DND-41 (cell line): ENCODE data around the gene SNURF.

Experiments used
- ATAC-seq: fragments of 200-7000 bp; cut with Tn5 transposase; 3 replicates; pipeline ENCODE4 v1.9.1; 2021; ENCODE audit warnings: low read depth; ENCODE audit not compliant: insufficient read depth
- DNase-seq: peaks from one replicate; pipeline ENCODE4 v3.0.0-alpha.2; 2020
- H2AFZ ChIP-seq: 2 replicates; pipeline ENCODE4 v1.6.0; 2012; ENCODE audit warnings: low read depth, low read length
- H3K27ac ChIP-seq: 2 replicates; pipeline ENCODE4 v1.5.1; 2012; ENCODE audit warnings: low read length, inconsistent platforms
- H3K27me3 ChIP-seq: fragments of 200-600 bp; sonication (generic); 2 replicates; pipeline ENCODE4 v1.6.0; 2012; ENCODE audit warnings: low read length, mild to moderate bottlenecking, inconsistent platforms; ENCODE audit not compliant: insufficient read depth, poor library complexity
- H3K36me3 ChIP-seq: 2 replicates; pipeline ENCODE4 v1.5.1; 2012; ENCODE audit warnings: low read length, inconsistent platforms; ENCODE audit not compliant: insufficient read depth
- H3K4me1 ChIP-seq: 2 replicates; pipeline ENCODE4 v1.5.1; 2012; ENCODE audit warnings: mild to moderate bottlenecking, low read length; ENCODE audit not compliant: insufficient read depth
- H3K4me2 ChIP-seq: 2 replicates; pipeline ENCODE4 v1.6.0; 2012; ENCODE audit warnings: mild to moderate bottlenecking, moderate library complexity, low read length, inconsistent platforms; ENCODE audit not compliant: insufficient read depth
- H3K4me3 ChIP-seq, 2 experiments: fragments of 200-600 bp in 1 of 2; shearing (Covaris generic) in 1 of 2; 2 replicates each; pipeline ENCODE4 v1.5.1; 2012 to 2016; ENCODE audit warnings: inconsistent platforms in 2 of 2, low read length in 2 of 2, mild to moderate bottlenecking in 2 of 2, low read depth in 1 of 2, moderate library complexity in 1 of 2
- H3K79me2 ChIP-seq: 2 replicates; pipeline ENCODE4 v1.6.0; 2012; ENCODE audit warnings: low read length, inconsistent platforms; ENCODE audit not compliant: insufficient read depth
- H3K9ac ChIP-seq: 2 replicates; pipeline ENCODE4 v1.6.0; 2012; ENCODE audit warnings: low read depth, mild to moderate bottlenecking, inconsistent platforms, low read length, moderate library complexity
- H3K9me3 ChIP-seq: 2 replicates; pipeline ENCODE4 v1.5.1; 2012; ENCODE audit warnings: low read length, moderate library complexity, mild to moderate bottlenecking, inconsistent platforms; ENCODE audit not compliant: insufficient read depth, severe bottlenecking
- H4K20me1 ChIP-seq: 2 replicates; pipeline ENCODE4 v1.6.0; 2012; ENCODE audit warnings: low read length; ENCODE audit not compliant: insufficient read depth
- EZH2 ChIP-seq: IDR thresholded peaks from 3 replicates; pipeline ENCODE4 v1.6.1; 2012; ENCODE audit warnings: borderline replicate concordance, low read depth, mild to moderate bottlenecking, moderate library complexity, low read length, inconsistent platforms; ENCODE audit not compliant: severe bottlenecking
- TF ChIP-seq, protein P1 (sequence below): IDR thresholded peaks from 2 replicates; pipeline ENCODE4 v1.5.1; 2012; ENCODE audit warnings: borderline replicate concordance, low read length, moderate library complexity, mild to moderate bottlenecking; ENCODE audit not compliant: poor library complexity, severe bottlenecking; ENCODE audit errors: extremely low read depth

SNURF gene, protein sequence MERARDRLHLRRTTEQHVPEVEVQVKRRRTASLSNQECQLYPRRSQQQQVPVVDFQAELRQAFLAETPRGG

DNA sequence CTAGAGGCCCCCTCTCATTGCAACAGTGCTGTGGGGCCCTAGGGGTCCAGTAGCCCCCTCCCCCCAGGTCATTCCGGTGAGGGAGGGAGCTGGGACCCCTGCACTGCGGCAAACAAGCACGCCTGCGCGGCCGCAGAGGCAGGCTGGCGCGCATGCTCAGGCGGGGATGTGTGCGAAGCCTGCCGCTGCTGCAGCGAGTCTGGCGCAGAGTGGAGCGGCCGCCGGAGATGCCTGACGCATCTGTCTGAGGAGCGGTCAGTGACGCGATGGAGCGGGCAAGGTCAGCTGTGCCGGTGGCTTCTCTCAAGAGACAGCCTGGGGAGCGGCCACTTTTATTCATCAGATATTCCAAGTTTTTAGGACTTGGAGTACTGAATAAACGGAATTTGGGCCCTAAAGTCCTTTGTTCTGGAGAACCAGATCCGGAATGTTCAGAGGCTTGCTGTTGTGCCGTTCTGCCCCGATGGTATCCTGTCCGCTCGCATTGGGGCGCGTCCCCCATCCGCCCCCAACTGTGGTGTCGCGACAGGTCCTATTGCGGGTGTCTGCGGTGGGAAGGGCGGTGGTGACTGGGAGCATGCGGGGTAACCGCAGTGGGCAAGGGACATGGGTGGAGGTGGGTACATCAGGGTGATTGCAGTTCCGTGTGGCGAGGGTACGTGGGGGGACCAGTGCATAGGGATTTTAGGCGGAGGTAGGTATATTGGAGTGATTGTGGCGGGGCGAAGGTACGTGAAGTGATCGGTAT lies at the start of gene SNURF, which contains the start of gene SNRPN:
TSS of gene SNURF (plus strand) at position 205 of the 748 bp plus-strand sequence. CDS start at position 267, 62 bp downstream.
TSS of gene SNRPN (plus strand) at position 205 of the 748 bp plus-strand sequence. CDS start 19,467 bp downstream, outside the sequence.
- Histone ChIP-seq H3K4me2 (peak within 1 kb of the TSS; percentile 68), H4K20me1 (no peaks in the 10 kb centered on the region; the same call in 1 of the 2 replicates), H3K4me1 (peaks cover 24% of the 10 kb centered on the region), H3K27me3 (no peaks in the 10 kb centered on the region), H2AFZ (peak within 1 kb of the TSS; percentile 80), H3K9ac (peak within 1 kb of the TSS; percentile 81), H3K4me3 (peak within 1 kb of the TSS; percentile 82 to 94; a peak in 3 of 4 replicates), H3K9me3 (no peaks in the 10 kb centered on the region), H3K36me3 (no peaks in the 10 kb centered on the region; the same call in 1 of the 2 replicates), H3K27ac (peak within 1 kb of the TSS; percentile 97), H3K79me2 (peaks cover 48% of the 10 kb centered on the region)
- TF ChIP-seq, protein P1, sequence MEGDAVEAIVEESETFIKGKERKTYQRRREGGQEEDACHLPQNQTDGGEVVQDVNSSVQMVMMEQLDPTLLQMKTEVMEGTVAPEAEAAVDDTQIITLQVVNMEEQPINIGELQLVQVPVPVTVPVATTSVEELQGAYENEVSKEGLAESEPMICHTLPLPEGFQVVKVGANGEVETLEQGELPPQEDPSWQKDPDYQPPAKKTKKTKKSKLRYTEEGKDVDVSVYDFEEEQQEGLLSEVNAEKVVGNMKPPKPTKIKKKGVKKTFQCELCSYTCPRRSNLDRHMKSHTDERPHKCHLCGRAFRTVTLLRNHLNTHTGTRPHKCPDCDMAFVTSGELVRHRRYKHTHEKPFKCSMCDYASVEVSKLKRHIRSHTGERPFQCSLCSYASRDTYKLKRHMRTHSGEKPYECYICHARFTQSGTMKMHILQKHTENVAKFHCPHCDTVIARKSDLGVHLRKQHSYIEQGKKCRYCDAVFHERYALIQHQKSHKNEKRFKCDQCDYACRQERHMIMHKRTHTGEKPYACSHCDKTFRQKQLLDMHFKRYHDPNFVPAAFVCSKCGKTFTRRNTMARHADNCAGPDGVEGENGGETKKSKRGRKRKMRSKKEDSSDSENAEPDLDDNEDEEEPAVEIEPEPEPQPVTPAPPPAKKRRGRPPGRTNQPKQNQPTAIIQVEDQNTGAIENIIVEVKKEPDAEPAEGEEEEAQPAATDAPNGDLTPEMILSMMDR: no peak
- TF ChIP-seq EZH2: no peak
- DNase-seq (peak; percentile 72), ATAC-seq (peak; percentile 58)

DNA sequence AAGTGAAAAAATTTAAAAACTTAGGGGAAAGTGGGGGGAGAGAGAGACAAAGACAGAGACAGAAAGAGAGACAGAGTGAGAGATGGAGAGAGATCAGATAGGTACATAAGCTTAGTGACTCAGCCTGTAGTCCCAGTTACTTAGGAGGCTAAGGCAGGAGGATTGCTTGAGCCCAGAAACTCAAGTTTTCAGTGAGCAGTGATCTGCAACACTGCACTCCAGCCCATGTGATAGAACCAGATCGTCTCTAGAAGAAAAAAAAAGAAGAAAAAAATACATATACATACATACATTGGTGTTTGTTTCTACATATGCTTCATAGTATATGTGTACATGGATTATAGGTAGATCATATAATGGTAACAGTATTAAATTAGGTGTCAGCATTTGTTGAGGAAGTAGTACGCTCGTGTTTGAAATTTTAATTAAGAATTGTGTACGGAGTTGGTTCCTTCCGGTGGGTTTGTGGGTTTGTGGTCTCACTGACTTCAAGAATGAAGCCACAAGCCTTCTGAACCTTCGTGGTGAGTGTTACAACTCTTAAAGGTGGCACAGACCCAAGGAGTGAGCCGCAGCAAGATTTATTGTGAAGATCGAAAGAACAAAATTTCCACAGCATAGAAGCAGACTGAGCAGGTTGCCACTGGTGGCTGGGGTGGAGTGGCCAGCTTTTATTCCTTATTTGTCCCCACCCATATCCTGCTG lies 38.3 kb upstream of the SNURF start:
- Histone ChIP-seq H4K20me1 (0 out of 2 replicates have a peak, but pooled peaks cover 8% of the 10 kb centered on the region), H3K27me3 (peaks cover 22% of the 10 kb centered on the region), H3K4me2 (peak overlapping the region; percentile 17), H3K36me3 (no peaks in the 10 kb centered on the region), H3K9me3 (peaks cover 4% of the 10 kb centered on the region), H3K79me2 (no peaks in the 10 kb centered on the region), H2AFZ (no peak overlapping the region), H3K4me1 (peaks cover 20% of the 10 kb centered on the region), H3K9ac (no peak overlapping the region), H3K27ac (no peak overlapping the region), H3K4me3 (no peak overlapping the region)
- ATAC-seq (peak; percentile 91), DNase-seq (peak; percentile 82)
- TF ChIP-seq, protein P1: no peak
- no peak for TF ChIP-seq EZH2

DNA sequence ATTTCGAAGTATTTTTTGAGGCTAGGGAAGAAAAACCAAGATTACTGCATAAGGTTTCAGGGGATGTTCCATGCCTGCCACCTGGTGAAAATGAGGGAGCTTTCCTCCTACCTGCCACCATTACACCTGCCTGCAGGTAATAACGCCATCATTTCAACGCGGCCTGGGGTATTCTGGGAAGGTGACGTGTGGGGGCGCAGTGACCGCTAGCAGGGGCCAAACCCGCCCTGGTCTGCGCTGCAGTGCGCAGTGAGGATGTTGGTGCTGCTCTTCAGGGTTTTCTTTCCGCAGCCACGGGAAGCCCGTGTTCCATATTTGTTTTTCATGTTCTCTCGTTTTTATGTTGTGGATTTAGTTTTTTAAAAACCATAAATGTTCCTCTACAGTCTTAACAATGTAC lies 37.4 kb upstream of the SNURF start:
- Histone ChIP-seq H3K27me3 (peaks cover 23% of the 10 kb centered on the region), H4K20me1 (0 out of 2 replicates have a peak, but pooled peaks cover 5% of the 10 kb centered on the region), H3K79me2 (no peaks in the 10 kb centered on the region), H3K27ac (no peak overlapping the region), H3K4me1 (peaks cover 20% of the 10 kb centered on the region), H3K9ac (no peak overlapping the region), H3K36me3 (no peaks in the 10 kb centered on the region), H2AFZ (no peak overlapping the region), H3K9me3 (peaks cover 4% of the 10 kb centered on the region), H3K4me2 (0 out of 2 replicates have a peak overlapping the region, but pooled peaks have one; percentile 17), H3K4me3 (no peak overlapping the region)
- ATAC-seq: no peak
- no peak for DNase-seq
- TF ChIP-seq EZH2: no peak
- TF ChIP-seq, protein P1: no peak
